PC-3 (cell line): ENCODE results near the gene PAIP1. TPM values are rescaled to one million over a fixed set of nuclear protein-coding genes. Genes with fewer than 3 reads are reported as not detected.

ENCODE experiments used
- ATAC-seq: fragments of 200-7000 bp; cut with Tn5 transposase; 2 replicates; pipeline ENCODE4 v1.9.1; 2020; ENCODE audit warnings: mild to moderate bottlenecking, moderate library complexity
- BruUV-seq: library from RNA; stranded (reverse); fragments of 400-500 nt; replicated peaks from 2 replicates; lab custom pipeline; 2021; lab: Mats Ljungman, UMichigan
- CTCF ChIA-PET: fragments of 300-600 bp; sonication (Branson Sonifier 250); formaldehyde crosslinking; loops from one replicate; lab custom pipeline; 2022; ENCODE audit warnings: antibody characterized with exemption; lab: Charles Lee
- POLR2A ChIA-PET: fragments of 300-600 bp; sonication (Branson Sonifier 250); formaldehyde crosslinking; loops from one replicate; lab custom pipeline; 2022; ENCODE audit warnings: antibody characterized with exemption; ENCODE audit not compliant: unreplicated experiment; lab: Charles Lee
- DNase-seq: peaks from one replicate; pipeline ENCODE4 v3.0.0-alpha.2; 2015
- H2AFZ ChIP-seq: fragments of 300-600 bp; sonication (generic); 2 replicates; pipeline ENCODE4 v1.6.0; 2016; ENCODE audit warnings: antibody characterized with exemption, low read length
- H3F3A ChIP-seq: fragments of 300-600 bp; sonication (generic); one replicate; pipeline ENCODE4 v1.6.0; 2017; ENCODE audit warnings: antibody characterized with exemption, low read length, control low read depth, mild to moderate bottlenecking; ENCODE audit not compliant: unreplicated experiment
- H3K27ac ChIP-seq: fragments of 300-600 bp; sonication (generic); 2 replicates; pipeline ENCODE4 v1.5.1; 2016; ENCODE audit warnings: mild to moderate bottlenecking, low read length
- H3K27me3 ChIP-seq: fragments of 300-600 bp; sonication (generic); 2 replicates; pipeline ENCODE4 v1.6.1; 2016; ENCODE audit warnings: low read length, mixed read lengths
- H3K36me3 ChIP-seq: fragments of 300-600 bp; sonication (generic); 2 replicates; pipeline ENCODE4 v1.6.1; 2016; ENCODE audit warnings: low read depth, mixed run types, low read length, mixed read lengths
- H3K4me1 ChIP-seq: fragments of 300-600 bp; sonication (generic); 2 replicates; pipeline ENCODE4 v1.5.1; 2016; ENCODE audit warnings: low read length; ENCODE audit not compliant: insufficient read depth
- H3K4me2 ChIP-seq: fragments of 300-600 bp; sonication (generic); 2 replicates; pipeline ENCODE4 v1.6.0; 2016; ENCODE audit warnings: low read length
- H3K4me3 ChIP-seq: fragments of 300-600 bp; sonication (generic); 2 replicates; pipeline ENCODE4 v1.5.1; 2016; ENCODE audit warnings: mild to moderate bottlenecking, low read length, mixed read lengths
- H3K79me2 ChIP-seq: fragments of 300-600 bp; sonication (generic); 2 replicates; pipeline ENCODE4 v1.6.1; 2017; ENCODE audit warnings: low read length, mixed read lengths
- H3K9ac ChIP-seq: fragments of 300-600 bp; sonication (generic); 2 replicates; pipeline ENCODE4 v1.6.0; 2016; ENCODE audit warnings: mild to moderate bottlenecking, low read length
- H3K9me2 ChIP-seq: fragments of 300-600 bp; sonication (generic); replicated peaks from 2 replicates; pipeline ENCODE4 v1.6.1; 2016; ENCODE audit warnings: mixed run types, low read length, mixed read lengths
- H3K9me3 ChIP-seq: fragments of 300-600 bp; sonication (generic); 2 replicates; pipeline ENCODE4 v1.6.1; 2016; ENCODE audit warnings: low read length, mixed read lengths
- H4K20me1 ChIP-seq: fragments of 300-600 bp; sonication (generic); 2 replicates; pipeline ENCODE4 v1.6.1; 2016; ENCODE audit warnings: low read length, mixed read lengths
- EZH2 ChIP-seq: fragments of 300-600 bp; sonication (generic); IDR thresholded peaks from one replicate; pipeline ENCODE4 v1.6.1; 2017; ENCODE audit warnings: antibody characterized with exemption, mild to moderate bottlenecking, low read length; ENCODE audit not compliant: unreplicated experiment
- EZH2phosphoT487 ChIP-seq: fragments of 300-600 bp; sonication (generic); IDR thresholded peaks from 2 replicates; pipeline ENCODE4 v1.6.1; 2018; ENCODE audit warnings: mild to moderate bottlenecking, antibody characterized with exemption, low read length, borderline replicate concordance
- intact Hi-C: fragments of 100-400 bp; cut with micrococcal nuclease; formaldehyde crosslinking; loops from 2 replicates; pipeline ENCODE4 v1.9.0; 2023
- total RNA-seq: library from RNA; depleted of rRNA; stranded (reverse); fragments of >200 nt; gene quantifications from 2 replicates; pipeline ENCODE4 v1.2.3, GENCODE V29; 2014
- TF ChIP-seq, protein P1 (sequence below): fragments of 300-600 bp; sonication (generic); conservative IDR thresholded peaks from 2 replicates; pipeline ENCODE4 v1.5.1; 2017; ENCODE audit warnings: antibody characterized with exemption, low read depth, mild to moderate bottlenecking, low read length

PAIP1 gene
- total RNA-seq, 1 experiment from 2014 or later = 142 TPM

DNA sequence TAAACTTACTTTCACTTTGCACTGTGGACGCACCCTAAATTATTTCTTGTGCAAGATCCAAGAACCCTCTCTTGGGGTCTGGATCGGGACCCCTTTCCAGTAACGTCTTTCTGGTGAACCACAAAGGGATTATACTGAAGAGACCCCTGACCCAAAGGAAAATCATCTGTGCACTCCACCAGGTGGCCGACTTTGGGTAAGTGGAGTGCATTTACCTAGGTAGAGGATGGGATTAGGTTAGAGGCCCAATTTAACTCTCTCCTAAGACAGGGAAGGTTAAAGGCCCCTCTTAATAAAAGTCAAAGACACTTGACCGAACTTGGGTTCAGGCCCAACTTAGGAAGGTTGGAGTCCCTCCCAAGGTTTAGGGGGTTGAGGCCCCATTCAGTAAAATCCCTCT is 8.2 kb upstream of the PAIP1 start:
- H3K9ac ChIP-seq = no peak overlapping the region
- H3K36me3 ChIP-seq = no peaks in the 10 kb centered on the region
- intact Hi-C loops = no loop called here
- no peaks in the 10 kb centered on the region for H3K27me3 ChIP-seq
- ATAC-seq = no peak
- H3K9me2 ChIP-seq = no peaks in the 10 kb centered on the region
- H3F3A ChIP-seq = no peaks in the 10 kb centered on the region
- 0 out of 2 replicates have a peak overlapping the region, but pooled peaks have one; percentile 10 for H2AFZ ChIP-seq
- H3K4me2 ChIP-seq = no peak overlapping the region
- ChIA-PET CTCF (no interaction called here), POLR2A (no interaction called here)
- no peaks in the 10 kb centered on the region for H4K20me1 ChIP-seq
- no peak overlapping the region for H3K4me3 ChIP-seq
- H3K27ac ChIP-seq = no peak overlapping the region
- no TSS peak for BruUV-seq
- TF ChIP-seq EZH2phosphoT487 = no peak
- TF ChIP-seq EZH2 = no peak
- TF ChIP-seq, protein P1, sequence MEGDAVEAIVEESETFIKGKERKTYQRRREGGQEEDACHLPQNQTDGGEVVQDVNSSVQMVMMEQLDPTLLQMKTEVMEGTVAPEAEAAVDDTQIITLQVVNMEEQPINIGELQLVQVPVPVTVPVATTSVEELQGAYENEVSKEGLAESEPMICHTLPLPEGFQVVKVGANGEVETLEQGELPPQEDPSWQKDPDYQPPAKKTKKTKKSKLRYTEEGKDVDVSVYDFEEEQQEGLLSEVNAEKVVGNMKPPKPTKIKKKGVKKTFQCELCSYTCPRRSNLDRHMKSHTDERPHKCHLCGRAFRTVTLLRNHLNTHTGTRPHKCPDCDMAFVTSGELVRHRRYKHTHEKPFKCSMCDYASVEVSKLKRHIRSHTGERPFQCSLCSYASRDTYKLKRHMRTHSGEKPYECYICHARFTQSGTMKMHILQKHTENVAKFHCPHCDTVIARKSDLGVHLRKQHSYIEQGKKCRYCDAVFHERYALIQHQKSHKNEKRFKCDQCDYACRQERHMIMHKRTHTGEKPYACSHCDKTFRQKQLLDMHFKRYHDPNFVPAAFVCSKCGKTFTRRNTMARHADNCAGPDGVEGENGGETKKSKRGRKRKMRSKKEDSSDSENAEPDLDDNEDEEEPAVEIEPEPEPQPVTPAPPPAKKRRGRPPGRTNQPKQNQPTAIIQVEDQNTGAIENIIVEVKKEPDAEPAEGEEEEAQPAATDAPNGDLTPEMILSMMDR = no peak
- no peaks in the 10 kb centered on the region for H3K4me1 ChIP-seq
- no peaks in the 10 kb centered on the region for H3K79me2 ChIP-seq
- no peaks in the 10 kb centered on the region for H3K9me3 ChIP-seq
- no peak for DNase-seq

GRCh38 chr5:43564289-43564850 is 7.5 kb upstream of the PAIP1 start:
- DNase-seq (no peak), ATAC-seq (no peak)
- no peaks in the 10 kb centered on the region for H3K36me3 ChIP-seq
- no peaks in the 10 kb centered on the region for H3K9me2 ChIP-seq
- no peaks in the 10 kb centered on the region for H3K4me1 ChIP-seq
- no peak overlapping the region for H2AFZ ChIP-seq
- H3K9ac ChIP-seq = no peak overlapping the region
- H3F3A ChIP-seq = no peaks in the 10 kb centered on the region
- H3K27me3 ChIP-seq = no peaks in the 10 kb centered on the region
- no peaks in the 10 kb centered on the region for H3K79me2 ChIP-seq
- H4K20me1 ChIP-seq = no peaks in the 10 kb centered on the region
- no peaks in the 10 kb centered on the region for H3K9me3 ChIP-seq
- intact Hi-C loops = no loop called here
- ChIA-PET POLR2A (no interaction called here), CTCF (no interaction called here)
- no peak overlapping the region for H3K4me2 ChIP-seq
- no TSS peak for BruUV-seq
- no peak overlapping the region for H3K27ac ChIP-seq
- H3K4me3 ChIP-seq = no peak overlapping the region
- TF ChIP-seq EZH2 = no peak
- no peak for TF ChIP-seq EZH2phosphoT487
- TF ChIP-seq, protein P1 = no peak

DNA sequence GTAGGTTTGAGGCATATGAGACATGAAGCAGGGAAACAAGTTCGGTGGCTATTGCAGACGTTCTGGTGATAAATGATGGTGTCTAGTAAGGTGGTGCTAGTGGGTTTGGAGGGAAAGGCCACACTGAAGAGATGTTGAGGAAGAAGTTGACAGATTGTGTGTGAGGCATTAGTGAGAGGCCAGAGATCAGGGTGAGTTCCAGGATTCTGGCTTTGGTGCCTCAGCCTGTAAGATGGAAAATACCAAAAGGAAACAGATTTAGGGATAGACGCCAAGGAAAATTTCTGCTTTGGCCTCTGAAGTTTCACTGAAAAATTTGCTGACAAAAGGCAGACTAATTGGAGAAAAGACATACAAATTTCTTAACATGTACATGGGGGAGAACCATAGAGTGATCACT is 6.4 kb upstream of the PAIP1 start:
- no peak overlapping the region for H3K27ac ChIP-seq
- intact Hi-C loops = no loop called here
- DNase-seq (no peak), ATAC-seq (no peak)
- no peak overlapping the region for H3K9ac ChIP-seq
- H3F3A ChIP-seq = no peaks in the 10 kb centered on the region
- H3K9me2 ChIP-seq = no peaks in the 10 kb centered on the region
- H4K20me1 ChIP-seq = no peaks in the 10 kb centered on the region
- POLR2A ChIA-PET = no interaction called here
- H3K27me3 ChIP-seq = no peaks in the 10 kb centered on the region
- no peaks in the 10 kb centered on the region for H3K79me2 ChIP-seq
- H3K4me3 ChIP-seq = no peak overlapping the region
- no peaks in the 10 kb centered on the region for H3K9me3 ChIP-seq
- no peak overlapping the region for H3K4me2 ChIP-seq
- H2AFZ ChIP-seq = no peak overlapping the region
- no peaks in the 10 kb centered on the region for H3K36me3 ChIP-seq
- CTCF ChIA-PET = no interaction called here
- TF ChIP-seq EZH2 = no peak
- TF ChIP-seq EZH2phosphoT487 = no peak
- TF ChIP-seq, protein P1 = no peak
- no peaks in the 10 kb centered on the region for H3K4me1 ChIP-seq
- BruUV-seq = no TSS peak
